Embryonic facial prominence (tissue), 1 donor: ENCODE results near the gene PHF8.

Source experiments
- DNase-seq: peaks from one replicate; pipeline ENCODE4 v3.0.0-alpha.2; 2016; ENCODE audit errors: extremely low spot score

Gene PHF8

DNA sequence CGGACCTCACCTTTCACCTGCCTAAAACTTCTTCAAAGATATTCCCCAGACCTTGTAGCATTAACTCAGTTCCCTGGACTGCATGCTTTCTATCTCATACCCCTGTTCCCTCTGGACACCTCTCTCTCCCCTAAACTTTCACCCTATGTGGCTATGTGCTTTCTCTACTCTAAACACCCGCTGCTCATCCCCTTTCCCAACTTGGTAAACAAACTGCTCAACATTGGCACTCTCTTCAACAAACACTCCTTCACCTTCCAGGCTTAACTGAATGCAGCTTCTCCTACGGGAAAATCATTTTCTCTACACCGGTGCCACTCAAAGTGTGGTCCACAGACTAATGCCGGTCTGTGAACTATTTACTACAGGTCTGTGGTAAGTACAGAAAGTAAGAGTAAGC is 19.9 kb downstream of the PHF8 start:
- no peak for DNase-seq

- DNase-seq: no peak
Measured at GRCh38 chrX:54012830-54013500, 31.3 kb downstream of the PHF8 start.

DNA sequence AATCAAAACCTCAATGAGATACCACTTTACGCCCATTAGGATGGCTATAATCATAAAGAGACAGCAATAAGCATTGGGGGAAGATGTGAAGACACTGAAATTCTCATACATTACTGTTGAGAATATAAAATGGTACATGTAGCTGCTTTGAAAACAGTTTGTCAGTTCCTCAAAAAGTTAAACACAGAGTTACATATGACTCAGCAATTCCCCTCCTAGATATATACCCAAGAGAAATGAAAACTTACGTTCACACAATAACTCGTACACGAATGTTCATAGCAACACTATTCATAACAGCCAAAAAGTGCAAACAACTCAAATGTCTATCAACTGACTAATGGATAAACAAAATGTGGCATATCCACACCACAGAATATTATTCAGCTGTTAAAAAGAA is 36.6 kb downstream of the PHF8 start:
- DNase-seq: no peak

DNA sequence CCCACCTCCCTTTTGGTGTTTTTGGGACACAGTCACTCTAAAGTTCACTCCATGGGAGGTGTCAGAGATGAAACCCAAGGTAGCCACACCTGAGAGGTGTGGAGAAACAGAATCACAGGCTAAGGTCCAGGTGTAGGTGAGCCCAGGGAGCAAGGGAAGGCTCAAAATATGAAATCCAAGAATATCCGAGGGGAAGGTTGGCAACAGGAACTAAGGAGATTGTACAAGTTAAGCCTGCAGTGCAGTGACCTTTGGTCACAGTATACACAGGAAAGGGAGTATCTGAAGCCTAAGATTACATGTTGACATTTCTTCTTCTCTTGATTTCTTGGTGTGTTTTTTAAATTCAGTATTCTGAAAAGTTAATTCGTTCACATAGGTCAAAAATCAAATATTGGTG is 46.5 kb downstream of the PHF8 start:
- no peak for DNase-seq

DNA sequence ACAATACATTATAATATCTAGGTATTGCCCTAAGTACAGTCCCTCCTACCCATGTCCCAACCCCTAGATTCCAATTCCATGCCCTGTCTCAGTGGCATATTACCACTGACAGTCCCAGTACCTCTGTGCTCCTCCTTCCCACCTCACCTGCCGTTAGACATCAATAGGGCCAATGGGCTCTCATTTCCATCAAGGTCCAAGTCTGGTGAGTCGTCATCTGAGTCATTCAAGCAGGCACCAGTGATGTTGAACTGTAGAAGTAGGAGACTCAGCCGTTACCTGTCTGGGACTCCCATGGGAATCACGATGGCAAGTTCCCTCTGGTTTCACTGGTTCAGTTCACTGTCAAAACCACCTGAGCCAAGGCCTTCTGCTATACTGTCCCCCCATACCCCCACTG is 51.7 kb downstream of the PHF8 start:
- DNase-seq: no peak

DNA sequence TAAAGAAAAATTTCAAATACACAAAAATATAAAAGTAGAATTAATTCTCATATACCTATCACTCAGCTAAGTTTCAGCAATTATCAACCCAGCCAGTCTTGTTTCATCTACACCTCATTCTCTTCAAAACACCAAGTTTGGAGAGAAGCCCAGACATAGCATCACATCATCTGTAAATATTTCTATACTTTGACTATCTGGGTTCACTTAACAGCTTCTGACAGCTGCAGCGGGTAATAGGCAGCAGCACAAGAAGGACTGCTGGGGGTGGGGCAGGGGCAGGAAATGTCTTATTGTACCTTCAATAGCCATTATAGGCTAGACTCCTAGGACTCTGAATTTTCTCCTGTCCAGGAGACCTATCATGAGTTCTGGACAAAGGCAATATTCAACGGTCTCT is 54.1 kb downstream of the PHF8 start:
- DNase-seq: no peak

DNA sequence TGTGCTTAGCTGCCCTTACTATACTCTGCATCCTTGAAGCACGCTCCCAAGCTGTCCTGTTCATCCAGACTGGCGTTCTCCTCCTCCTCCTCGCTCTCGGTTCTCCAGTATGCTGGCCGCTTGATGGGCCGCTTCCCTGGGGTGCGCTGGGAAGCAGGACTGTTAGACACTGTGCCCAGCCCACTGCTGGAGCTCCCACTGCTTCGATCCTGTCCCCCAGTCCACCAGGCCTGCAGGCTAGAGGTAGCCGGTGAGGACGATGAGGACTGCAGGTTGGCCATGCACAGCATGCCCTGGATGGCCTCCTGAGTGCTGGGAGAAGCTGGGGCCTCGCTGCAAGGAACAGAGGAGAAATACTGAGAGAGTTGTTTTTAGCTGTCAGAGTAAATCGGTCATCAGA is 59.4 kb downstream of the PHF8 start:
- DNase-seq: no peak

DNA sequence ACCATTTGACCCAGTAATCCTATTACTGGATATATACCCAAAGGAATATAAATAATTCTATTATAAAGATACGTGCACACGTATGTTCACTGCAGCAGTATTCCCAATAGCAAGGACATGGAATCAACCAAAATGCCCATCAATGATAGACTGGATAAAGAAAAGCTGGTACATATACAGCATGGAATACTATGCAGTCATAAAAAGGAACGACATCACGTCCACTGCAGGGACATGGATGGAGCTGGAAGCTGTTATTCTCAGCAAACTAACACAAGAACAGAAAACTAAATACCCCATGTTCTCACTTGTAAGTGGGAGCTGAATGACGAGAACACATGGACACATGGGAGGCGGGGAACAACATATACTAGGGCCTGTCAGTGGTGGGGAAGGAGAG is 69.7 kb downstream of the PHF8 start:
- no peak for DNase-seq

DNA sequence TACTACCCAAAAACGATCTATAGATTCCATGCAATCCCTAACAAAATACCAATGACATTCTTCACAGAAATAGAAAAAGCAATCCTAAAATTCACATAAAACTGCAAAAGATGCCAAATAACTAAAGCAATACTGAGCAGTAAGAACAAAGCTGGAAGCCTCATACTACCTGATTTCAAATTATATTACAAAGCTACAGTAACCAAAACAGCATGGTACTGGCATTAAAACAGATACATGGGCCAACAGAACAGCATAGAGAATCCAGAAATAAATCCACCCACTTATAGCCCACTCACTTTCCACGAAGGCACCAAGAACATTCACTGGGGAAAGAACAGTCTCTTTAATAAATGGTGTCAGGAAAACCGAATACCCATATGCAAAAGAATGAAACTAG is 74.7 kb downstream of the PHF8 start:
- no peak for DNase-seq

GRCh38 chrX:53950130-53950733 is 94.0 kb downstream of the PHF8 start:
- no peak for DNase-seq

- DNase-seq: no peak
Measured at GRCh38 chrX:53940180-53940579, 104.1 kb downstream of the PHF8 start.

GRCh38 chrX:53939127-53939526 is 105.1 kb downstream of the PHF8 start:
- DNase-seq: no peak

DNA sequence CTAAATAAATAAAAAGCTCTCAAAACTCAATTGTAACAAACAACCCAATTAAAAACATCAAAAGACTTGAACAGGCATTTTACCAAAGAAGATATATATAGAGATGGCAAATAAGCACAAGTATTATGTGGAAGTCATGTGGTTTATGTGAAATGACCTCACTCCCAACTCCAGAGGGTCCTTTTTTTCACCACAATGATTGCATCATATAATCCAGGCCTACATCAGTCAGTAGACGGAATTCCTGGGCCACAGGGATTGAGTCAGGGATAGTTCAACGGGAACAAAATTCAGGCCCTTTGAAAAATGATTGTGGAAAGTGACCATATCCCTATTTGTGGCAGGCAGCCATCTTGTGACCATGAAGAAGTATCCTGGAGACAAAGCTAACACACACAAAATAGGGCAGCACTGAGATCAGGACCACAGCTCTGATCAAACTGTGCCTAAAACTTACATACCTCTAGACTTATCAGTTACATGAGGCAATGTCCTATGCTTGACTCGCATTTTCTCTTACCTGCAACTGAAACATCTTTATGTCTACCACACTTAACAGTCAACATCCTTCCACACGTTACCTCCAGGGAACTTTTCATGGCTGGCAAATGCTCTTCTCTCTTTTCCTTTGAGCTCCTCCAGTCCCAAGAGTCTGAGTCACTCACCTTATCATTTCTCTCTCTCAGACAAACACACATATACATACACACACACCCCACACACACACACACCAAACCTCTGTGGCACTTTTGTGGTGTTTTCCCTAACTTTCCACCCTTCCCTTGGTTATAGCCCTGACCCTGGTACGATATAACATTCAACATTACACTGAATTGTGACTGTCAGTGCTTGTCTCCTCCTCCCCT is 113.5 kb downstream of the PHF8 start:
- DNase-seq: no peak

DNA sequence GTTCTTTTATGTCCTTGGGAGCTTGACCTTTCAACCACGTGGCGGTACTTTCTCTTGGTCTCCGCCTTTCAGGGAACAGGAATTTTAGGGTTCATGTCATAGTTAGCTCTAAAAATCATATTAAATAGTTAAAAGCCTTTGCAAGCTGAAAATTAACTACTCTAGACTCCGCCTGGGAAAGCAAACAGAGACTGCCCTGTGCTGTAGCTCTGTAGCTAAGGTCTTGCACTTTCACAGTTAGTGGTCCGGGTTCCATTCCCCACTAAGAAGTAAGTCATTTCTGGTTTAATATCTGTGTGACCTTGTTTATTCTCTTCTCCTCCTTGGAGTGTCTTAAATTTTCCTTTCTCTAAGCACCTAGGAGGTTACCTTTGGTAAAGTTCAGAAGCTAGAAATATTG is 118.2 kb downstream of the PHF8 start:
- no peak for DNase-seq

DNA sequence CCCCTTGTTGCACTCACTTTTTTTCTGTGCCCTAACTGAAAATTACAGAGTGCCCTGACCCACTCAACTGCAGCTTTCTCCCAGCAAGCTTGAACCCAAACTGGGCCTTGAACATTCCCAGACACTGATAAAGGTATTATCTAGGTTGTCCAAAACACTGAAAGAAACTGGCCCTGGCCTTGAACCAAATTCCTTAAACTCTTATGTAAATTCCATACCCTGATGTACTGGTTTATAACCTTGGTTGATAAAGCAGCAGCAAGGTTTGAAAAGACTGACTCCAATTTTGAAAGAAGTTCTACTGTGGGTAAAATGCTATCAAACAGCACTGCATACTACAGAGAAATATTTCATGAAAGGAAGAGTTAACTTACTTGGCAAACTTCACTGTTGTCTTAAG is 125.6 kb downstream of the PHF8 start:
- DNase-seq: no peak

GRCh38 chrX:53900623-53901022 is 143.7 kb downstream of the PHF8 start:
- DNase-seq: no peak

GRCh38 chrX:53895270-53895669 is 149.0 kb downstream of the PHF8 start:
- no peak for DNase-seq
